HCT116 (cell line): Measurements from ENCODE around the gene HBG2. TPM values are rescaled to one million over a fixed set of nuclear protein-coding genes. Genes with fewer than 3 reads are reported as not detected.

Experiments used
- ATAC-seq: fragments of 200-7000 bp; cut with Tn5 transposase; 2 replicates; pipeline ENCODE4 v1.9.1; 2020; ENCODE audit warnings: mild to moderate bottlenecking, moderate library complexity
- BruUV-seq: library from RNA; stranded (reverse); fragments of 400-500 nt; replicated peaks from 2 replicates; lab custom pipeline; 2021; lab: Mats Ljungman, UMichigan
- CTCF ChIA-PET: fragments of 300-600 bp; sonication (Branson Sonifier 250); formaldehyde crosslinking; loops from one replicate; lab custom pipeline; 2021; ENCODE audit warnings: antibody characterized with exemption; lab: Charles Lee
- POLR2A ChIA-PET: fragments of 300-600, 350-600 bp; sonication (Branson Sonifier 250); formaldehyde crosslinking; loops from one replicate; lab custom pipeline; 2021; ENCODE audit warnings: antibody characterized with exemption; lab: Charles Lee
- RAD21 ChIA-PET, 2 experiments: fragments of 300-600 bp; sonication (Branson Sonifier 250); formaldehyde crosslinking; loops; one replicate each; lab custom pipeline; 2023; ENCODE audit warnings: low total read pairs in 2 of 2; ENCODE audit not compliant: uncharacterized antibody in 2 of 2, unreplicated experiment in 2 of 2, low non-redundant PET in 1 of 2; lab: Charles Lee
- DNase-seq: peaks from one replicate; pipeline ENCODE4 v3.0.0-alpha.2; 2010; ENCODE audit warnings: low read depth, low spot score
- H2AFZ ChIP-seq: fragments of 200-600 bp; shearing (Covaris generic), sonication (generic); 2 replicates; pipeline ENCODE4 v1.6.1; 2017; ENCODE audit warnings: low read depth, mixed run types, mixed read lengths, antibody characterized with exemption, low read length; ENCODE audit not compliant: poor library complexity, severe bottlenecking
- H3K27ac ChIP-seq: 2 replicates; pipeline ENCODE4 v1.5.1; 2012; ENCODE audit warnings: low read depth, low read length
- H3K27me3 ChIP-seq: fragments of 200-600 bp; sonication (generic); 2 replicates; pipeline ENCODE4 v1.6.1; 2016; ENCODE audit warnings: mixed run types, low read length, mixed read lengths; ENCODE audit not compliant: insufficient read depth
- H3K36me3 ChIP-seq, 2 experiments: fragments of 200-500 bp in 1 of 2; fragments of 200-600 bp in 1 of 2; sonication (Bioruptor generic) in 1 of 2; sonication (generic) in 1 of 2; 2 replicates each; pipeline versions ENCODE4 v1.5.1 to v1.6.1; 2014 to 2016; ENCODE audit warnings: low read length in 2 of 2, inconsistent platforms in 1 of 2, mixed read lengths in 1 of 2, mixed run types in 1 of 2; ENCODE audit not compliant: insufficient read depth in 2 of 2, control insufficient read depth in 1 of 2
- H3K4me1 ChIP-seq, 2 experiments: fragments of 200-600 bp in 1 of 2; sonication (generic) in 1 of 2; 2 replicates each; pipeline versions ENCODE4 v1.5.1 to v1.6.1; 2012 to 2017; ENCODE audit warnings: low read length in 2 of 2, inconsistent platforms in 1 of 2, mild to moderate bottlenecking in 1 of 2, mixed read lengths in 1 of 2, mixed run types in 1 of 2, moderate library complexity in 1 of 2; ENCODE audit not compliant: insufficient read depth in 2 of 2, control insufficient read depth in 1 of 2
- H3K4me2 ChIP-seq: fragments of 200-600 bp; sonication (generic); 2 replicates; pipeline ENCODE4 v1.6.1; 2017; ENCODE audit warnings: mixed run types, low read length, mixed read lengths
- H3K4me3 ChIP-seq, 2 experiments: fragments of 200-600 bp in 1 of 2; sonication (generic) in 1 of 2; replicated peaks in 1 of 2; 2 replicates each; pipeline ENCODE4 v1.5.1; 2011 to 2016; ENCODE audit warnings: low read length in 2 of 2, control low read depth in 1 of 2, low read depth in 1 of 2, mild to moderate bottlenecking in 1 of 2, mixed read lengths in 1 of 2, mixed run types in 1 of 2
- H3K79me2 ChIP-seq: fragments of 200-600 bp; sonication (generic); 2 replicates; pipeline ENCODE4 v1.6.1; 2017; ENCODE audit warnings: mild to moderate bottlenecking, mixed run types, low read length, moderate library complexity, mixed read lengths; ENCODE audit not compliant: insufficient read depth
- H3K9ac ChIP-seq: fragments of 200-600 bp; sonication (generic); 2 replicates; pipeline ENCODE4 v1.6.1; 2016; ENCODE audit warnings: low read length, mixed read lengths
- H3K9me2 ChIP-seq: fragments of 200-600 bp; sonication (generic), shearing (Covaris generic); 2 replicates; pipeline ENCODE4 v1.6.1; 2017; ENCODE audit warnings: mixed run types, mild to moderate bottlenecking, moderate library complexity; ENCODE audit not compliant: insufficient read depth
- H3K9me3 ChIP-seq, 2 experiments: fragments of 200-500 bp in 1 of 2; fragments of 200-600 bp in 1 of 2; sonication (Bioruptor generic) in 1 of 2; sonication (generic) in 1 of 2; 2 replicates each; pipeline ENCODE4 v1.6.1; 2014 to 2017; ENCODE audit warnings: low read length in 2 of 2, mixed read lengths in 2 of 2, inconsistent platforms in 1 of 2, low read depth in 1 of 2, mild to moderate bottlenecking in 1 of 2, mixed run types in 1 of 2, moderate library complexity in 1 of 2; ENCODE audit not compliant: control insufficient read depth in 1 of 2, insufficient read depth in 1 of 2
- H4K20me1 ChIP-seq: fragments of 200-600 bp; sonication (generic), shearing (Covaris generic); 2 replicates; pipeline ENCODE4 v1.6.1; 2017; ENCODE audit warnings: mixed run types, mild to moderate bottlenecking, moderate library complexity; ENCODE audit not compliant: insufficient read depth
- MAX ChIP-seq: IDR thresholded peaks from 2 replicates; pipeline ENCODE4 v1.6.1; 2012
- POLR2A ChIP-seq: IDR thresholded peaks from 2 replicates; pipeline ENCODE4 v1.7.0; 2011; ENCODE audit warnings: borderline replicate concordance; ENCODE audit not compliant: insufficient read depth, insufficient read length; ENCODE audit errors: extremely low read depth
- REST ChIP-seq: IDR thresholded peaks from 2 replicates; pipeline ENCODE4 v1.6.1; 2012; ENCODE audit warnings: low read depth
- SP1 ChIP-seq: IDR thresholded peaks from 2 replicates; pipeline ENCODE4 v1.6.1; 2012; ENCODE audit warnings: low read depth
- SRF ChIP-seq: IDR thresholded peaks from 2 replicates; pipeline ENCODE4 v1.6.1; 2012; ENCODE audit warnings: low read depth
- TCF7L2 ChIP-seq: IDR thresholded peaks from 2 replicates; pipeline ENCODE4 v1.7.0; 2011; ENCODE audit warnings: borderline replicate concordance, inconsistent platforms; ENCODE audit not compliant: insufficient read depth, insufficient read length; ENCODE audit errors: extremely low read depth
- YY1 ChIP-seq: IDR thresholded peaks from 2 replicates; pipeline ENCODE4 v1.6.1; 2011; ENCODE audit warnings: low read length, low read depth, moderate library complexity, mild to moderate bottlenecking; ENCODE audit not compliant: insufficient replicate concordance; ENCODE audit errors: extremely low read depth
- ZBTB33 ChIP-seq: IDR thresholded peaks from 2 replicates; pipeline ENCODE4 v1.6.1; 2011; ENCODE audit warnings: mild to moderate bottlenecking, low read length, moderate library complexity; ENCODE audit not compliant: insufficient replicate concordance; ENCODE audit errors: extremely low read depth
- intact Hi-C: fragments of 100-400 bp; cut with micrococcal nuclease; formaldehyde crosslinking; loops from 2 replicates; pipeline ENCODE4 v1.10.0; 2022
- total RNA-seq: library from RNA; stranded (reverse); gene quantifications from one replicate; pipeline ENCODE4 v1.2.1, GENCODE V29; 2021; ENCODE audit not compliant: unreplicated experiment

The HBG2 gene
- total RNA-seq, 1 experiment from 2014 or later = 48.1 TPM

- POLR2A ChIA-PET = no interaction called here
- CTCF ChIA-PET = no interaction called here
- no peaks in the 10 kb centered on the region for H4K20me1 ChIP-seq
- H3K79me2 ChIP-seq = no peaks in the 10 kb centered on the region
- no peak within 1 kb of the TSS for H3K9ac ChIP-seq
- ATAC-seq = no peak
- RAD21 ChIA-PET = no interaction called here
- intact Hi-C loops = no loop called here
- H3K4me2 ChIP-seq = no peak within 1 kb of the TSS
- no peaks in the 10 kb centered on the region for H3K4me1 ChIP-seq
- DNase-seq = no peak
- no peak for TF ChIP-seq SP1
- no peak for TF ChIP-seq SRF
- TF ChIP-seq MAX = no peak
- TF ChIP-seq REST = no peak
- no peak for TF ChIP-seq POLR2A
- peaks cover 35% of the 10 kb centered on the region for H3K27me3 ChIP-seq
- H2AFZ ChIP-seq = no peak within 1 kb of the TSS
- H3K9me2 ChIP-seq = no peaks in the 10 kb centered on the region
- BruUV-seq = no TSS peak
- H3K9me3 ChIP-seq = no peaks in the 10 kb centered on the region
- no peak within 1 kb of the TSS for H3K4me3 ChIP-seq
- no peak within 1 kb of the TSS for H3K27ac ChIP-seq
- H3K36me3 ChIP-seq = no peaks in the 10 kb centered on the region
Measured at GRCh38 chr11:5234381-5234834, 20.2 kb downstream of the HBG2 start, which contains the start of gene HBD. Gene HBD, minus strand, starts transcription at chr11:5234483. Its CDS starts 50 bp downstream, at chr11:5234433.

GRCh38 chr11:5233307-5233706 lies 21.3 kb downstream of the HBG2 start:
- Histone ChIP-seq H3K4me1 (no peaks in the 10 kb centered on the region), H3K4me2 (no peak overlapping the region), H3K27me3 (peaks cover 24% of the 10 kb centered on the region), H4K20me1 (no peaks in the 10 kb centered on the region), H3K4me3 (no peak overlapping the region), H3K27ac (no peak overlapping the region), H3K9ac (no peak overlapping the region), H3K9me2 (no peaks in the 10 kb centered on the region), H3K79me2 (no peaks in the 10 kb centered on the region), H3K36me3 (no peaks in the 10 kb centered on the region), H3K9me3 (no peaks in the 10 kb centered on the region), H2AFZ (no peak overlapping the region)
- ChIA-PET RAD21 (no interaction called here), CTCF (no interaction called here), POLR2A (no interaction called here)
- intact Hi-C loops = no loop called here
- DNase-seq (no peak), ATAC-seq (no peak)
- BruUV-seq = no TSS peak
- TF ChIP-seq POLR2A (no peak), SP1 (no peak), REST (no peak), YY1 (no peak), ZBTB33 (no peak), TCF7L2 (no peak), MAX (no peak)
